ENCODE data around the gene TTYH3.

Gene TTYH3

DNA sequence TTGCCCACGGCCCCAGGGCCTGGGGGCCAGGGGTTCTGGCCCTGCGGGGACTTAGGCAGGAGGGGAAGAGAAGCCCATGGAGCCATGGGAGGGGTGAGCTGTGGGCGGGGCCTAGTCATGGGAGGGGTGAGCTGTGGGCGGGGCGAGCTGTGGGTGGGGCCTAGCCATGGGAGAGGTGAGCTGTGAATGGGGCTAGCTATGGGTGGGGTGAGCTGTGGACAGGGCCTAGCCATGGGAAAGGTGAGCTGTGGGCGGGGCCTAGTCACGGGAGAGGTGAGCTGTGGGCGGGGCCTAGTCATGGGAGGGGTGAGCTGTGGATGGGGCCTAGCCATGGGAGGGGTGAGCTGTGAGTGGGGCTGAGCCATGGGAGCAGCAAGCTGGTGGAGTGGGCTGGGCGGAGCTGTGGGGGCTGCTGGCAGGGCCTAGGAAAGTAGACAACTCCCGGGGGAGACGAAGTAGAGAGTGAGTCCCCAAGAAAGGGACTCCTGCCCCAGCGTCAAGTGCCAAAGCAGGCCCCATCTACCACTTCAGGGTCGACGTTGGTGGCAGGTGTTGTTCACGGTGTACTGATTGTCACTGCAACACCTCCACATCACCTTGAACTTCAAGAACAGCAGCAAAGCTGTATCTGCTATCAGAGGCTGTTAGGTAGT, 19.2 kb upstream of the TTYH3 start:
- TF ChIP-seq, protein P1, sequence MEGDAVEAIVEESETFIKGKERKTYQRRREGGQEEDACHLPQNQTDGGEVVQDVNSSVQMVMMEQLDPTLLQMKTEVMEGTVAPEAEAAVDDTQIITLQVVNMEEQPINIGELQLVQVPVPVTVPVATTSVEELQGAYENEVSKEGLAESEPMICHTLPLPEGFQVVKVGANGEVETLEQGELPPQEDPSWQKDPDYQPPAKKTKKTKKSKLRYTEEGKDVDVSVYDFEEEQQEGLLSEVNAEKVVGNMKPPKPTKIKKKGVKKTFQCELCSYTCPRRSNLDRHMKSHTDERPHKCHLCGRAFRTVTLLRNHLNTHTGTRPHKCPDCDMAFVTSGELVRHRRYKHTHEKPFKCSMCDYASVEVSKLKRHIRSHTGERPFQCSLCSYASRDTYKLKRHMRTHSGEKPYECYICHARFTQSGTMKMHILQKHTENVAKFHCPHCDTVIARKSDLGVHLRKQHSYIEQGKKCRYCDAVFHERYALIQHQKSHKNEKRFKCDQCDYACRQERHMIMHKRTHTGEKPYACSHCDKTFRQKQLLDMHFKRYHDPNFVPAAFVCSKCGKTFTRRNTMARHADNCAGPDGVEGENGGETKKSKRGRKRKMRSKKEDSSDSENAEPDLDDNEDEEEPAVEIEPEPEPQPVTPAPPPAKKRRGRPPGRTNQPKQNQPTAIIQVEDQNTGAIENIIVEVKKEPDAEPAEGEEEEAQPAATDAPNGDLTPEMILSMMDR (IDR thresholded peaks at IDR 0.05; ENCODE audit: low read depth, low read length, missing control alignments): no peak
- DNase-seq (ENCODE audit: extremely low read depth, low read depth): no peak
- no peak overlapping the region for H3K4me3 ChIP-seq (replicated peaks; ENCODE audit: low read depth, low read length)

DNA sequence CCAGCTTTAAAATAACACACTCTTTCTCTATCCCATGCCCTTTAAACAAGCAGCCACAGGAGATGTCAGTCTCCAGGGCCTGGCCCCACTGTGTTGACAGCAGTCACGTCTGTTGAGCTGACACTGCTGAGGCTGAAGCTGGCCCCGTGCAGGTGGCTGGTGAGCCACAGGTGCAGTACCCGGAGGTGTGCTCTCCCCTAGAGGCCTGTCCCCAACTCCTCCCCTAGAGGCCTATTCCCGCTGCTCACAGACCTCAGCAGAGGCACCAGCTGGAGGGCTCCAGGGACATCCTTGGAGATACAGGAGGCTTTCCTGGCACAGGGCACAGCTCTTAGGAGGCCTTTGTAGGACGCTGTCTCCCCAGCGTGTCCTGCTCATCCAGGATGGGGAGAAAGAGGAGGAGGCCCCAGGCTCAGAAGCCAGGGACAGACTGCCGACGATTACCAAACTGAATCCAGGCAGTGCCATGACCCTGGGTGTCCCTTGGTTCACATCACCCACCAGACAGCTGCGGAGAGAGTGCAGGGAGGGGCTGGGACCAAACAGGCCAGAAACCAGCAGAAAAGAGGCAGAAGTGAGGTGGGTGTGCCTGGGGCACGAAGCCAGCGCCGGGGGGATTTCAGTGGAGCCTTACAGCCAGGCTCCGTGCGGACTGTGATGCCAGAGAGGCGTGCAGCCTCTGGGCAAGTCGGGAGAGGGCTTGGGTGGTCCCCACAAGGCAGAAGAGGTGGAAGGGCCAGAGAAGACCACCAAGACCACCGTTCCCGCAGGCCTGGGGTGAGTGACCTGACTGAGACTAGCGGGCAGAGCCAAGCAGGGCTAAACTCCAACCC, 18.5 kb upstream of the TTYH3 start:
- H3K4me3 ChIP-seq (replicated peaks; ENCODE audit: low read depth, low read length): no peak overlapping the region
- no peak for DNase-seq (ENCODE audit: extremely low read depth, low read depth)
- TF ChIP-seq, protein P1 (IDR thresholded peaks at IDR 0.05; ENCODE audit: low read depth, low read length, missing control alignments): no peak

GRCh38 chr7:2613931-2614600, 17.7 kb upstream of the TTYH3 start:
- H3K4me3 ChIP-seq (replicated peaks; ENCODE audit: low read depth, low read length): no peak overlapping the region
- no peak for DNase-seq (ENCODE audit: extremely low read depth, low read depth)
- TF ChIP-seq, protein P1 (IDR thresholded peaks at IDR 0.05; ENCODE audit: low read depth, low read length, missing control alignments): no peak

GRCh38 chr7:2614631-2615330, 17.0 kb upstream of the TTYH3 start:
- no peak for DNase-seq (ENCODE audit: extremely low read depth, low read depth)
- TF ChIP-seq, protein P1 (IDR thresholded peaks at IDR 0.05; ENCODE audit: low read depth, low read length, missing control alignments): no peak
- no peak overlapping the region for H3K4me3 ChIP-seq (replicated peaks; ENCODE audit: low read depth, low read length)

DNA sequence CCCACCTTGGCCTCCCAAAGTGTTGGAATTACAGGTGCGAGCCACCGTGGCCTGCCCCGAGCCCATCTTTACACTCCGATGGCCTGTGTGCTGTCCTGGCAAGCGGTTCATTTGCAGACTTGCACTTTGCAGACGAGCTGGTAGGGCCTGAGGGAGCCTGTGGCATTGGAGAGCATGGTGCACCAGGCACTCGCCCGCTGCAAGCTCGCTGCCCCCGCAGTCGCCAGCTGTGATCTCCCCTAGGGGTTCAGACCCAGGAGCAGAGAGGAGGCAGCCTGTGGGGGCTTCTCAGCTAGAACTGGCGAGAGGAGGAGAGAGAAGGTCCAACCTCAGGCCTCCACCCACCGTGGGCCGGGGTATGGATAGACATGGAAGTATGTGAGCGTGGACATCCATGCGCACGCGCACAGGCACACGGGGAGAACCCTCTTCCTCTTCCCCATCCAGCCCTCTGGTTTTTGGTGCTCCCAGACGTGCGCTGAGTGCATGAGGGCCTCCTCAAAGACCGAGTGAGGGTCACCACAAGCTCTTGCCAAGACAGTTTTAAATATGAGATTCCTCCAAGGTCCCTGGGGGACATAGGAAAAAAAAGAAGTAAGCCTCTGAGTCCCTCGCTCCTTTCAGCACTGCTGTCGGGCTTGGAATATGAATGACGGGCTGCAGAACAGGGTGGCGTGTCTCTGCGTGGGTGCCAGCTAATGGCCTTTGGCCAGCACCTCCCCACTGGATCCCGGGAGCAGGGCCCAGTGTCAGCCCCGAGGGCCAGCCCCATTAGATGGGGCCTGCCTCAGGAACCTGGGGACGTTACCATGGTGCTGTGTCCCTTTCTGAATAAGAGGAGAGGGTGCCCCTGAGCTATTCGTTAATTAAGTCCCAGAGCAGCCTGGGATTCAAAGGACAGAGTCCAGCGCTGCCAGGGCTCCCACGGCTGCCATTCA, 15.1 kb upstream of the TTYH3 start:
- DNase-seq (ENCODE audit: extremely low read depth, low read depth): no peak

More for the DNA sequence above, 15.1 kb upstream of the TTYH3 start:
- TF ChIP-seq, protein P1 (IDR thresholded peaks at IDR 0.05; ENCODE audit: low read depth, low read length, missing control alignments): no peak
- no peak overlapping the region for H3K4me3 ChIP-seq (replicated peaks; ENCODE audit: low read depth, low read length)

Data from HFF-Myc (cell line).